Fibroblast of upper back skin (primary cell): ENCODE results near the gene CCDC28A.

Experiments used
- DNase-seq: peaks from one replicate; pipeline ENCODE4 v3.0.0-alpha.2; 2013

CCDC28A gene

GRCh38 chr6:138796771-138797170 is 23.2 kb downstream of the CCDC28A start:
- DNase-seq: no peak

GRCh38 chr6:138797806-138798446 is 24.4 kb downstream of the CCDC28A start:
- no peak for DNase-seq

GRCh38 chr6:138800377-138801150 is 27.0 kb downstream of the CCDC28A start:
- DNase-seq: no peak

GRCh38 chr6:138803331-138803730 is 29.8 kb downstream of the CCDC28A start:
- no peak for DNase-seq

GRCh38 chr6:138803861-138804260 is 30.3 kb downstream of the CCDC28A start:
- DNase-seq: peak; percentile 56

GRCh38 chr6:138805016-138805765 is 31.6 kb downstream of the CCDC28A start:
- DNase-seq: peak; percentile 82

- DNase-seq: no peak
Measured at GRCh38 chr6:138806889-138807288, 33.3 kb downstream of the CCDC28A start.

GRCh38 chr6:138809677-138810076 is 36.1 kb downstream of the CCDC28A start:
- no peak for DNase-seq

GRCh38 chr6:138811866-138812265 is 38.3 kb downstream of the CCDC28A start:
- DNase-seq: no peak

GRCh38 chr6:138814179-138814834 is 40.7 kb downstream of the CCDC28A start:
- DNase-seq: no peak

- no peak for DNase-seq
Measured at GRCh38 chr6:138815221-138815620, 41.7 kb downstream of the CCDC28A start.

GRCh38 chr6:138815797-138816528 is 42.4 kb downstream of the CCDC28A start:
- peak; percentile 77 for DNase-seq

GRCh38 chr6:138817799-138818198 is 44.2 kb downstream of the CCDC28A start:
- DNase-seq: peak; percentile 78

- DNase-seq: no peak
Measured at GRCh38 chr6:138818496-138819194, 45.1 kb downstream of the CCDC28A start.

- DNase-seq: no peak
Measured at GRCh38 chr6:138821519-138821918, 48.0 kb downstream of the CCDC28A start.

- DNase-seq: no peak
Measured at GRCh38 chr6:138824482-138825144, 51.0 kb downstream of the CCDC28A start.

GRCh38 chr6:138830248-138830647 is 56.7 kb downstream of the CCDC28A start:
- no peak for DNase-seq

- DNase-seq: no peak
Measured at GRCh38 chr6:138832182-138832581, 58.6 kb downstream of the CCDC28A start.

- no peak for DNase-seq
Measured at GRCh38 chr6:138833816-138834539, 60.4 kb downstream of the CCDC28A start.

- no peak for DNase-seq
Measured at GRCh38 chr6:138837246-138837645, 63.7 kb downstream of the CCDC28A start.
